ENCODE results near the gene SNX2. TPM values are rescaled to one million over a fixed set of nuclear protein-coding genes. Genes with fewer than 3 reads are reported as not detected.

SNX2 gene
- total RNA-seq, 4 donors from 2014 or later = 28.8 to 35.1 (median 32.0) TPM

DNA sequence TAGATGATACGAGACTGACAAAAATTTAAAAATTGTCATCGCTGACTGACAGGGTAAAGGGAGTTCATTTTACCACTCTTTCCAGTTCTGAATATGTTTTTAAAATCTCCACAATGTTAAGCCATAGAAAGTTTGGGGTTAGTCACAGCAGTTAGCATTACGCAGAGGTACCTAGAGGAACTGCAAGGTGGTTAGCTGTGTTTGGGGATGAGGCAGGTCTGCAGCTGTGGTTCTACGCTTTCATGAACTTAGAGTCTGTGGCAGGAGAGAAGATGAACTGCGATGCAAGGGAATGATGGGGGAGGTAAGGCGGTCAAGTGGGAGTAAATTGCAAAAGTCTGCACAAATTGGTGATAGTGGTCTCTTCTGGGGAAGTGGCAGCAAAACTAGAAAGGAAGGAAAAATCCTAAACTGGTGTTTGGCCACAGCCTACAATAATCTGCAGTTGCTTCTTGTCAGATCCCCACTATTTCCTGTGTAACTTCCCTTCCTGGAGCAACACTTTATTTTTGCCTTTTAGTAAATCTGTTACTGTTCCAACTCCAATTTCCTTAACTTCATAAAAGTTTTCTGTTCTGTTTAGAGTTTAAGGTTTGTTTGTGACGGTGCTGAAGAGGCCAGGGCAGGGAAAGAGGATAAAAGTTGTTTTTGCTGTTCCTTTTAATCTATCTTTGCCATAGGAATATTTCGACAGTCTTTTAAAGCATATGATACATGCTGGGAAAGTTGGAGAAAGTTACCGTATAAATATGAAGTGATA, 38.6 kb upstream of the SNX2 start:
- no peak overlapping the region for H3K27ac ChIP-seq
- intact Hi-C loops (cut with DNase I; ENCODE audit: low total_unique reads) = no loop called here

GRCh38 chr5:122738088-122738487, 36.8 kb upstream of the SNX2 start:
- DNase-seq = no peak
- H3K36me3 ChIP-seq = no peaks in the 10 kb centered on the region
- TF ChIP-seq POLR2A (IDR thresholded peaks at IDR 0.05) = no peak
- TF ChIP-seq, protein P1, sequence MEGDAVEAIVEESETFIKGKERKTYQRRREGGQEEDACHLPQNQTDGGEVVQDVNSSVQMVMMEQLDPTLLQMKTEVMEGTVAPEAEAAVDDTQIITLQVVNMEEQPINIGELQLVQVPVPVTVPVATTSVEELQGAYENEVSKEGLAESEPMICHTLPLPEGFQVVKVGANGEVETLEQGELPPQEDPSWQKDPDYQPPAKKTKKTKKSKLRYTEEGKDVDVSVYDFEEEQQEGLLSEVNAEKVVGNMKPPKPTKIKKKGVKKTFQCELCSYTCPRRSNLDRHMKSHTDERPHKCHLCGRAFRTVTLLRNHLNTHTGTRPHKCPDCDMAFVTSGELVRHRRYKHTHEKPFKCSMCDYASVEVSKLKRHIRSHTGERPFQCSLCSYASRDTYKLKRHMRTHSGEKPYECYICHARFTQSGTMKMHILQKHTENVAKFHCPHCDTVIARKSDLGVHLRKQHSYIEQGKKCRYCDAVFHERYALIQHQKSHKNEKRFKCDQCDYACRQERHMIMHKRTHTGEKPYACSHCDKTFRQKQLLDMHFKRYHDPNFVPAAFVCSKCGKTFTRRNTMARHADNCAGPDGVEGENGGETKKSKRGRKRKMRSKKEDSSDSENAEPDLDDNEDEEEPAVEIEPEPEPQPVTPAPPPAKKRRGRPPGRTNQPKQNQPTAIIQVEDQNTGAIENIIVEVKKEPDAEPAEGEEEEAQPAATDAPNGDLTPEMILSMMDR (IDR thresholded peaks at IDR 0.05 in 4 of 5, conservative IDR thresholded peaks at IDR 0.05 in 1 of 5) = no peak
- H3K27ac ChIP-seq = no peak overlapping the region
- in situ Hi-C loops (cut with MboI; ENCODE audit: low sequenced_read_pairs in 4 of 4) = no loop called here
- H3K4me3 ChIP-seq = no peak overlapping the region
- no peaks in the 10 kb centered on the region for H3K27me3 ChIP-seq
- intact Hi-C loops (cut with DNase I; ENCODE audit: low total_unique reads) = no loop called here
- no peaks in the 10 kb centered on the region for H3K4me1 ChIP-seq
- no peak for ATAC-seq
- no peaks in the 10 kb centered on the region for H3K9me3 ChIP-seq

More for the DNA sequence above, 38.6 kb upstream of the SNX2 start:
- Histone ChIP-seq H3K4me3 (no peak overlapping the region), H3K27me3 (no peaks in the 10 kb centered on the region), H3K36me3 (no peaks in the 10 kb centered on the region), H3K9me3 (no peaks in the 10 kb centered on the region), H3K4me1 (no peaks in the 10 kb centered on the region)
- no peak for TF ChIP-seq POLR2A (IDR thresholded peaks at IDR 0.05)
- TF ChIP-seq, protein P1 (IDR thresholded peaks at IDR 0.05 in 4 of 5, conservative IDR thresholded peaks at IDR 0.05 in 1 of 5) = no peak
- no peak for ATAC-seq
- in situ Hi-C loops (cut with MboI; ENCODE audit: low sequenced_read_pairs in 4 of 4) = no loop called here
- no peak for DNase-seq

DNA sequence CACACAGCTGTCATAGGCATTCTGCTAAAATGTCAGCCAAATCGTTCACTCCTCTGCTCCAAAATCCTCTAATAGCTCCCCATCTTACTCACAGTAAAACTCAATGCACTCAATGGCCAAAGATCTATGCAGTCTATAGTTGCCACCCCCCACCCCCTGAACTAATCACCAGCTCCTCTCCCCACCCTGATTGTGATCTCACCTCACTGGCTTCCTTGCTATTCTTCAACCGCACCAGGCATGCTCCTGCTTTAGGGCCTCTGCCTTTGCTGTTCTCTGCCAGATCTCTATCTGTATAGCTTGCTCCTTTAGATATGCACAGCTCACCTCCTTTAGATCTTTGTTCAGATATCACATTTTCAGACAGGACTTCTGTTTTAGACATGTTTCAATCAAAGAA, 33.2 kb upstream of the SNX2 start:
- Histone ChIP-seq H3K27ac (no peak overlapping the region), H3K9me3 (no peaks in the 10 kb centered on the region), H3K27me3 (no peaks in the 10 kb centered on the region), H3K36me3 (no peaks in the 10 kb centered on the region), H3K4me1 (no peaks in the 10 kb centered on the region), H3K4me3 (no peak overlapping the region)
- TF ChIP-seq, protein P1 (IDR thresholded peaks at IDR 0.05 in 4 of 5, conservative IDR thresholded peaks at IDR 0.05 in 1 of 5) = no peak
- no peak for TF ChIP-seq POLR2A (IDR thresholded peaks at IDR 0.05)
- ATAC-seq (no peak), DNase-seq (no peak)
- intact Hi-C loops (cut with DNase I; ENCODE audit: low total_unique reads) (no loop called here), in situ Hi-C loops (cut with MboI; ENCODE audit: low sequenced_read_pairs in 4 of 4) (no loop called here)

DNA sequence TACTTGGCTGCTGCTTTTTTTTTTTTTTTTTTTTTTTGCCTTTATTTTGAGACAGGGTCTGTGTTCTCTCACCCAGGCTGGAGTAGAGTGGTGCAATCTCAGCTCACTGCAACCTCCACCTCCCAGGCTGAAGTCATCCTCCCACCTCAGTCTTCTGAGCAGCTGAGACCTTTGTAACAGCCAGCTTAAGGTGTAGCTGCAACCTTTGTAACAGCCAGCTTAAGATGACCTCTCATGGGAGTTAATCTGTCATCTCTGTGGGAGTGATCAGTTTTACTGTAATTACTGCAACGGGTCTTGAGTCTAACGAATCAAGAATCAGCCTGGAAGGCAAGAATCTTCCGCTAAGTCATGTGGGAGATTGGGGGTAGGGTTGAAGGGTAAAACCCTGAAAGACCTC, 31.6 kb upstream of the SNX2 start:
- Histone ChIP-seq H3K4me1 (no peaks in the 10 kb centered on the region), H3K36me3 (no peaks in the 10 kb centered on the region), H3K9me3 (no peaks in the 10 kb centered on the region), H3K27me3 (no peaks in the 10 kb centered on the region), H3K27ac (no peak overlapping the region), H3K4me3 (no peak overlapping the region)
- in situ Hi-C loops (cut with MboI; ENCODE audit: low sequenced_read_pairs in 4 of 4) (no loop called here), intact Hi-C loops (cut with DNase I; ENCODE audit: low total_unique reads) (no loop called here)
- DNase-seq = no peak
- ATAC-seq = no peak
- no peak for TF ChIP-seq POLR2A (IDR thresholded peaks at IDR 0.05)
- TF ChIP-seq, protein P1 (IDR thresholded peaks at IDR 0.05 in 4 of 5, conservative IDR thresholded peaks at IDR 0.05 in 1 of 5) = no peak

GRCh38 chr5:122745597-122745996, 29.3 kb upstream of the SNX2 start:
- DNase-seq (no peak), ATAC-seq (no peak)
- H3K27ac ChIP-seq = no peak overlapping the region
- no peaks in the 10 kb centered on the region for H3K27me3 ChIP-seq
- no peak overlapping the region for H3K4me3 ChIP-seq
- H3K4me1 ChIP-seq = no peaks in the 10 kb centered on the region
- intact Hi-C loops (cut with DNase I; ENCODE audit: low total_unique reads) (no loop called here), in situ Hi-C loops (cut with MboI; ENCODE audit: low sequenced_read_pairs in 4 of 4) (no loop called here)
- H3K9me3 ChIP-seq = no peaks in the 10 kb centered on the region
- H3K36me3 ChIP-seq = no peaks in the 10 kb centered on the region
- TF ChIP-seq POLR2A (IDR thresholded peaks at IDR 0.05) = no peak
- TF ChIP-seq, protein P1 (IDR thresholded peaks at IDR 0.05 in 4 of 5, conservative IDR thresholded peaks at IDR 0.05 in 1 of 5) = no peak
